ENCODE measurements around the gene GTPBP4. TPM values are rescaled to one million over a fixed set of nuclear protein-coding genes. Genes with fewer than 3 reads are reported as not detected.
"Not testable (repeated sequence)": the region's sequence is repeated elsewhere in the genome, so short reads cannot be mapped to it uniquely, and the experiment has no call there.

The GTPBP4 gene
- polyA plus RNA-seq, 1 donor from 2014 or later: 20.7 TPM

- Mint-ChIP-seq H3K4me3 (peak overlapping the region; percentile 95 to 99 (median 98)), H3K27me3 (no peaks in the 10 kb centered on the region), H3K27ac (peak overlapping the region; percentile 90 to 100 (median 96)), H3K4me1 (peaks cover 28 to 59% (median 44%) of the 10 kb centered on the region in 3 donors), H3K36me3 (peaks cover 2% of the 10 kb centered on the region), H3K9me3 (no peaks in the 10 kb centered on the region)
Measured at GRCh38 chr10:1058017-1058416, 69.8 kb downstream of the GTPBP4 start.

GRCh38 chr10:1059902-1060301 is 71.7 kb downstream of the GTPBP4 start:
- H3K9me3 Mint-ChIP-seq: no peaks in the 10 kb centered on the region
- no peak overlapping the region for H3K27ac Mint-ChIP-seq
- peak overlapping the region in 3 of 4 donors; percentile 28 to 66 (median 48) for H3K4me3 Mint-ChIP-seq
- no peaks in the 10 kb centered on the region for H3K27me3 Mint-ChIP-seq
- peaks cover 25 to 49% (median 31%) of the 10 kb centered on the region in 3 donors for H3K4me1 Mint-ChIP-seq
- peaks cover 5% of the 10 kb centered on the region for H3K36me3 Mint-ChIP-seq

GRCh38 chr10:1061930-1062774 is 73.9 kb downstream of the GTPBP4 start:
- Mint-ChIP-seq H3K36me3 (peaks cover 5% of the 10 kb centered on the region), H3K27me3 (no peaks in the 10 kb centered on the region), H3K4me1 (peaks cover 28 to 41% (median 29%) of the 10 kb centered on the region in 3 donors), H3K9me3 (no peaks in the 10 kb centered on the region), H3K4me3 (peak overlapping the region in 1 of 4 donors; percentile 38), H3K27ac (peak overlapping the region in 2 of 3 donors; percentile 45 to 63)

- Mint-ChIP-seq H3K36me3 (peaks cover 5% of the 10 kb centered on the region), H3K9me3 (no peaks in the 10 kb centered on the region), H3K4me1 (peaks cover 21 to 39% (median 27%) of the 10 kb centered on the region in 3 donors), H3K27ac (peak overlapping the region in 1 of 3 donors; percentile 86), H3K27me3 (no peaks in the 10 kb centered on the region), H3K4me3 (peak overlapping the region in 1 of 4 donors; percentile 74)
Measured at GRCh38 chr10:1063232-1063865, 75.1 kb downstream of the GTPBP4 start.

- peaks cover 24 to 44% (median 25%) of the 10 kb centered on the region in 3 donors for H3K4me1 Mint-ChIP-seq
Measured at GRCh38 chr10:1064964-1065247, 76.7 kb downstream of the GTPBP4 start.

GRCh38 chr10:1066734-1067133 is 78.5 kb downstream of the GTPBP4 start:
- H3K4me3 Mint-ChIP-seq, H3K36me3 Mint-ChIP-seq, H3K27me3 Mint-ChIP-seq, H3K9me3 Mint-ChIP-seq, H3K27ac Mint-ChIP-seq: not testable (repeated sequence)
- H3K4me1 Mint-ChIP-seq: peaks cover 20 to 31% (median 22%) of the 10 kb centered on the region in 3 donors

More at GRCh38 chr10:1064964-1065247, 76.7 kb downstream of the GTPBP4 start:
- no peak overlapping the region for H3K4me3 Mint-ChIP-seq
- no peaks in the 10 kb centered on the region for H3K27me3 Mint-ChIP-seq
- H3K36me3 Mint-ChIP-seq: peaks cover 5% of the 10 kb centered on the region
- no peak overlapping the region for H3K27ac Mint-ChIP-seq
- no peaks in the 10 kb centered on the region for H3K9me3 Mint-ChIP-seq

- Mint-ChIP-seq H3K27ac (no peak overlapping the region), H3K4me3 (no peak overlapping the region), H3K4me1 (peaks cover 16 to 26% (median 17%) of the 10 kb centered on the region in 3 donors)
Measured at GRCh38 chr10:1068380-1069361, 80.4 kb downstream of the GTPBP4 start.

More at GRCh38 chr10:1068380-1069361, 80.4 kb downstream of the GTPBP4 start:
- Mint-ChIP-seq H3K9me3 (no peaks in the 10 kb centered on the region), H3K27me3 (no peaks in the 10 kb centered on the region), H3K36me3 (peaks cover 9% of the 10 kb centered on the region)

Other genes with a start within 250 kb of the GTPBP4 start
- gene LARP4B, start 56.7 kb upstream of the GTPBP4 start, polyA plus RNA-seq: 31.3 TPM
- not detected for gene IDI2, start 37.4 kb downstream of the GTPBP4 start, polyA plus RNA-seq
- gene IDI1, start 60.7 kb downstream of the GTPBP4 start, polyA plus RNA-seq: 54.8 TPM
- 14.7 TPM for gene WDR37, start 68.0 kb downstream of the GTPBP4 start, polyA plus RNA-seq